WTC11 (cell line): ENCODE results near the gene DCLK2. TPM values are rescaled to one million over a fixed set of nuclear protein-coding genes. Genes with fewer than 3 reads are reported as not detected.

Experiments
- ATAC-seq: fragments of 200-7000 bp; cut with Tn5 transposase; 2 replicates; pipeline ENCODE4 v1.10.0; 2021; ENCODE audit warnings: mild to moderate bottlenecking, moderate library complexity
- CTCF ChIA-PET: fragments of 300-600 bp; sonication (Branson Sonifier 250); formaldehyde crosslinking; loops from one replicate; lab custom pipeline; 2021; ENCODE audit warnings: antibody characterized with exemption; lab: Charles Lee
- POLR2A ChIA-PET: fragments of 350-600 bp; sonication (Branson Sonifier 250); formaldehyde crosslinking; loops from one replicate; lab custom pipeline; 2021; ENCODE audit warnings: antibody characterized with exemption; lab: Charles Lee
- DNase-seq: peaks from one replicate; pipeline ENCODE4 v3.0.0; 2021; ENCODE audit warnings: low spot score
- H3K27ac Mint-ChIP-seq: 2 replicates; pipeline ENCODE4 v1.8.0; 2021; ENCODE audit warnings: mixed read lengths
- H3K27me3 Mint-ChIP-seq: 2 replicates; pipeline ENCODE4 v1.8.0; 2021; ENCODE audit warnings: low read depth, mild to moderate bottlenecking, moderate library complexity, mixed read lengths
- H3K36me3 Mint-ChIP-seq: 2 replicates; pipeline ENCODE4 v1.8.0; 2021; ENCODE audit warnings: mixed read lengths
- H3K4me1 Mint-ChIP-seq: 2 replicates; pipeline ENCODE4 v1.8.0; 2022; ENCODE audit warnings: mixed read lengths
- H3K4me3 Mint-ChIP-seq: 2 replicates; pipeline ENCODE4 v1.8.0; 2021; ENCODE audit warnings: mild to moderate bottlenecking, moderate library complexity, mixed read lengths
- H3K9me3 Mint-ChIP-seq: 2 replicates; pipeline ENCODE4 v1.8.0; 2021; ENCODE audit warnings: mixed read lengths
- ATF1 ChIP-seq: sonication (generic); formaldehyde crosslinking; IDR thresholded peaks from 2 replicates; pipeline ENCODE4 v1.8.1; 2023; ENCODE audit warnings: mild to moderate bottlenecking, moderate library complexity, missing genetic modification reagents
- CBFB ChIP-seq: sonication (generic); formaldehyde crosslinking; IDR thresholded peaks from 2 replicates; pipeline ENCODE4 v1.8.1; 2022; ENCODE audit warnings: mild to moderate bottlenecking, low read depth, missing genetic modification reagents
- CREB1 ChIP-seq: sonication (generic); formaldehyde crosslinking; IDR thresholded peaks from 2 replicates; pipeline ENCODE4 v1.8.0; 2023; ENCODE audit warnings: mild to moderate bottlenecking, missing genetic modification reagents
- FOXJ3 ChIP-seq: sonication (generic); formaldehyde crosslinking; IDR thresholded peaks from 2 replicates; pipeline ENCODE4 v1.9.0; 2021; ENCODE audit warnings: missing genetic modification reagents, mild to moderate bottlenecking, borderline replicate concordance
- FOXK1 ChIP-seq: sonication (generic); formaldehyde crosslinking; IDR thresholded peaks from 2 replicates; pipeline ENCODE4 v1.8.0; 2022; ENCODE audit warnings: mild to moderate bottlenecking, moderate library complexity, missing genetic modification reagents
- GABPB1 ChIP-seq: sonication (generic); formaldehyde crosslinking; IDR thresholded peaks from 2 replicates; pipeline ENCODE4 v1.8.1; 2023; ENCODE audit warnings: mild to moderate bottlenecking, missing genetic modification reagents
- HMGA2 ChIP-seq: fragments of 250-450 bp; sonication (Bioruptor Pico); IDR thresholded peaks from 2 replicates; pipeline ENCODE4 v1.4.0; 2021; ENCODE audit warnings: mild to moderate bottlenecking, moderate library complexity
- IRF2 ChIP-seq: sonication (generic); formaldehyde crosslinking; IDR thresholded peaks from 2 replicates; pipeline ENCODE4 v1.8.0; 2022; ENCODE audit warnings: low read depth, missing genetic modification reagents, borderline replicate concordance
- JUN ChIP-seq: sonication (generic); formaldehyde crosslinking; IDR thresholded peaks from 2 replicates; pipeline ENCODE4 v1.8.0; 2023; ENCODE audit warnings: mild to moderate bottlenecking, missing genetic modification reagents
- KAT7 ChIP-seq: sonication (generic); formaldehyde crosslinking; IDR thresholded peaks from 2 replicates; pipeline ENCODE4 v1.8.1; 2023; ENCODE audit warnings: missing genetic modification reagents, mild to moderate bottlenecking, borderline replicate concordance
- NR2C2 ChIP-seq: sonication (generic); formaldehyde crosslinking; IDR thresholded peaks from 2 replicates; pipeline ENCODE4 v1.8.0; 2022; ENCODE audit warnings: mild to moderate bottlenecking, missing genetic modification reagents
- OVOL2 ChIP-seq: fragments of 250-450 bp; sonication (Bioruptor Pico); IDR thresholded peaks from 2 replicates; pipeline ENCODE4 v1.9.0; 2021; ENCODE audit warnings: mild to moderate bottlenecking, borderline replicate concordance
- PRRX2 ChIP-seq: fragments of 250-450 bp; sonication (Bioruptor Pico); IDR thresholded peaks from 2 replicates; pipeline ENCODE4 v1.8.0; 2021; ENCODE audit warnings: mild to moderate bottlenecking
- SP1 ChIP-seq: sonication (generic); formaldehyde crosslinking; conservative IDR thresholded peaks from 2 replicates; pipeline ENCODE4 v1.8.1; 2022; ENCODE audit warnings: missing genetic modification reagents
- ZNF121 ChIP-seq: sonication (generic); formaldehyde crosslinking; IDR thresholded peaks from 2 replicates; pipeline ENCODE4 v1.8.0; 2023; ENCODE audit warnings: missing genetic modification reagents
- ZNF232 ChIP-seq: sonication (generic); formaldehyde crosslinking; IDR thresholded peaks from 2 replicates; pipeline ENCODE4 v1.8.0; 2022; ENCODE audit warnings: mild to moderate bottlenecking, missing genetic modification reagents
- total RNA-seq: library from RNA; stranded (reverse); gene quantifications from 3 replicates; pipeline ENCODE4 v1.2.3, GENCODE V29; 2021
- TF ChIP-seq, protein P1 (sequence below): sonication (generic); formaldehyde crosslinking; IDR thresholded peaks from 2 replicates; pipeline ENCODE4 v1.8.0; 2023; ENCODE audit warnings: missing genetic modification reagents, mild to moderate bottlenecking, borderline replicate concordance
- TF ChIP-seq, protein P2 (sequence below): fragments of 200-600 bp; IDR thresholded peaks from 2 replicates; pipeline ENCODE4 v1.8.0; 2022; ENCODE audit warnings: antibody characterized with exemption
- TF ChIP-seq, protein P3 (sequence below): sonication (generic); formaldehyde crosslinking; IDR thresholded peaks from 2 replicates; pipeline ENCODE4 v1.8.0; 2022; ENCODE audit warnings: mild to moderate bottlenecking, missing genetic modification reagents
- TF ChIP-seq, protein P4 (sequence below): sonication (generic); formaldehyde crosslinking; IDR thresholded peaks from 2 replicates; pipeline ENCODE4 v1.8.1; 2022; ENCODE audit warnings: mild to moderate bottlenecking, moderate library complexity, missing genetic modification reagents
- TF ChIP-seq, protein P5 (sequence below): sonication (generic); formaldehyde crosslinking; conservative IDR thresholded peaks from 2 replicates; pipeline ENCODE4 v1.8.1; 2023; ENCODE audit warnings: mild to moderate bottlenecking, low read depth, missing genetic modification reagents, moderate library complexity
- TF ChIP-seq, protein P6 (sequence below): sonication (generic); formaldehyde crosslinking; IDR thresholded peaks from 2 replicates; pipeline ENCODE4 v1.8.1; 2023; ENCODE audit warnings: mild to moderate bottlenecking, missing genetic modification reagents
- TF ChIP-seq, protein P7 (sequence below): sonication (generic); formaldehyde crosslinking; conservative IDR thresholded peaks from 2 replicates; pipeline ENCODE4 v1.8.1; 2022; ENCODE audit warnings: mild to moderate bottlenecking, missing genetic modification reagents
- TF ChIP-seq, protein P8 (sequence below): sonication (generic); formaldehyde crosslinking; IDR thresholded peaks from 2 replicates; pipeline ENCODE4 v1.8.1; 2022; ENCODE audit warnings: missing genetic modification reagents, borderline replicate concordance

The DCLK2 gene
- total RNA-seq, 1 experiment from 2014 or later = 0.17 TPM

DNA sequence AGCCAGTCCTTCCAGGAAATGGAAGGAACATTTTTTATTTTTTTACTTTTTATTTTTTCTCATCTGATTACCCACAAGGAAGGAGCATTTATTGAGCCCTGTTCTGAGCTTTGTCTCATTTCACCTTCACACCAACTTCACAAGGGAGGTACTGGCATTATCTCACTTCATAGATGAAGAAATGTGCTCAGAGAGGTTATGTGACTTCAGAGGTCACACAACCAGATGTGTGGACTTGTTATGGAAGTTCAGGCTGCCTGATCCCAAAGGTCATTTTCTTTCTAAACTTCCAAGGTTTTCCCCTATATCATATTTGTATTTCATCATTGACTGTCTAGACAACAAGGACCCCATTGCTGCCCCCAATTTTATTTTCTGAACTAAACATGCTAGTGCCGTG lies 160.3 kb downstream of the DCLK2 start:
- ChIA-PET CTCF (no interaction called here), POLR2A (no interaction called here)
- H3K36me3 Mint-ChIP-seq = no peaks in the 10 kb centered on the region
- H3K27me3 Mint-ChIP-seq = no peaks in the 10 kb centered on the region
- H3K27ac Mint-ChIP-seq = no peak overlapping the region
- H3K9me3 Mint-ChIP-seq = no peaks in the 10 kb centered on the region
- TF ChIP-seq SP1 (CRISPR knock-in tag) (no peak), JUN (no peak), ZNF232 (CRISPR knock-in tag) (no peak), PRRX2 (no peak), IRF2 (CRISPR knock-in tag) (no peak), KAT7 (CRISPR knock-in tag) (no peak), CBFB (CRISPR knock-in tag) (no peak), ATF1 (no peak), OVOL2 (CRISPR knock-in tag) (no peak), NR2C2 (CRISPR knock-in tag) (no peak), HMGA2 (no peak)
- TF ChIP-seq, protein P1, sequence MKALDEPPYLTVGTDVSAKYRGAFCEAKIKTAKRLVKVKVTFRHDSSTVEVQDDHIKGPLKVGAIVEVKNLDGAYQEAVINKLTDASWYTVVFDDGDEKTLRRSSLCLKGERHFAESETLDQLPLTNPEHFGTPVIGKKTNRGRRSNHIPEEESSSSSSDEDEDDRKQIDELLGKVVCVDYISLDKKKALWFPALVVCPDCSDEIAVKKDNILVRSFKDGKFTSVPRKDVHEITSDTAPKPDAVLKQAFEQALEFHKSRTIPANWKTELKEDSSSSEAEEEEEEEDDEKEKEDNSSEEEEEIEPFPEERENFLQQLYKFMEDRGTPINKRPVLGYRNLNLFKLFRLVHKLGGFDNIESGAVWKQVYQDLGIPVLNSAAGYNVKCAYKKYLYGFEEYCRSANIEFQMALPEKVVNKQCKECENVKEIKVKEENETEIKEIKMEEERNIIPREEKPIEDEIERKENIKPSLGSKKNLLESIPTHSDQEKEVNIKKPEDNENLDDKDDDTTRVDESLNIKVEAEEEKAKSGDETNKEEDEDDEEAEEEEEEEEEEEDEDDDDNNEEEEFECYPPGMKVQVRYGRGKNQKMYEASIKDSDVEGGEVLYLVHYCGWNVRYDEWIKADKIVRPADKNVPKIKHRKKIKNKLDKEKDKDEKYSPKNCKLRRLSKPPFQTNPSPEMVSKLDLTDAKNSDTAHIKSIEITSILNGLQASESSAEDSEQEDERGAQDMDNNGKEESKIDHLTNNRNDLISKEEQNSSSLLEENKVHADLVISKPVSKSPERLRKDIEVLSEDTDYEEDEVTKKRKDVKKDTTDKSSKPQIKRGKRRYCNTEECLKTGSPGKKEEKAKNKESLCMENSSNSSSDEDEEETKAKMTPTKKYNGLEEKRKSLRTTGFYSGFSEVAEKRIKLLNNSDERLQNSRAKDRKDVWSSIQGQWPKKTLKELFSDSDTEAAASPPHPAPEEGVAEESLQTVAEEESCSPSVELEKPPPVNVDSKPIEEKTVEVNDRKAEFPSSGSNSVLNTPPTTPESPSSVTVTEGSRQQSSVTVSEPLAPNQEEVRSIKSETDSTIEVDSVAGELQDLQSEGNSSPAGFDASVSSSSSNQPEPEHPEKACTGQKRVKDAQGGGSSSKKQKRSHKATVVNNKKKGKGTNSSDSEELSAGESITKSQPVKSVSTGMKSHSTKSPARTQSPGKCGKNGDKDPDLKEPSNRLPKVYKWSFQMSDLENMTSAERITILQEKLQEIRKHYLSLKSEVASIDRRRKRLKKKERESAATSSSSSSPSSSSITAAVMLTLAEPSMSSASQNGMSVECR = no peak
- TF ChIP-seq, protein P2, sequence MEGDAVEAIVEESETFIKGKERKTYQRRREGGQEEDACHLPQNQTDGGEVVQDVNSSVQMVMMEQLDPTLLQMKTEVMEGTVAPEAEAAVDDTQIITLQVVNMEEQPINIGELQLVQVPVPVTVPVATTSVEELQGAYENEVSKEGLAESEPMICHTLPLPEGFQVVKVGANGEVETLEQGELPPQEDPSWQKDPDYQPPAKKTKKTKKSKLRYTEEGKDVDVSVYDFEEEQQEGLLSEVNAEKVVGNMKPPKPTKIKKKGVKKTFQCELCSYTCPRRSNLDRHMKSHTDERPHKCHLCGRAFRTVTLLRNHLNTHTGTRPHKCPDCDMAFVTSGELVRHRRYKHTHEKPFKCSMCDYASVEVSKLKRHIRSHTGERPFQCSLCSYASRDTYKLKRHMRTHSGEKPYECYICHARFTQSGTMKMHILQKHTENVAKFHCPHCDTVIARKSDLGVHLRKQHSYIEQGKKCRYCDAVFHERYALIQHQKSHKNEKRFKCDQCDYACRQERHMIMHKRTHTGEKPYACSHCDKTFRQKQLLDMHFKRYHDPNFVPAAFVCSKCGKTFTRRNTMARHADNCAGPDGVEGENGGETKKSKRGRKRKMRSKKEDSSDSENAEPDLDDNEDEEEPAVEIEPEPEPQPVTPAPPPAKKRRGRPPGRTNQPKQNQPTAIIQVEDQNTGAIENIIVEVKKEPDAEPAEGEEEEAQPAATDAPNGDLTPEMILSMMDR = no peak
- TF ChIP-seq, protein P3, sequence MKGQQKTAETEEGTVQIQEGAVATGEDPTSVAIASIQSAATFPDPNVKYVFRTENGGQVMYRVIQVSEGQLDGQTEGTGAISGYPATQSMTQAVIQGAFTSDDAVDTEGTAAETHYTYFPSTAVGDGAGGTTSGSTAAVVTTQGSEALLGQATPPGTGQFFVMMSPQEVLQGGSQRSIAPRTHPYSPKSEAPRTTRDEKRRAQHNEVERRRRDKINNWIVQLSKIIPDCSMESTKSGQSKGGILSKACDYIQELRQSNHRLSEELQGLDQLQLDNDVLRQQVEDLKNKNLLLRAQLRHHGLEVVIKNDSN (CRISPR knock-in tag) = no peak
- TF ChIP-seq, protein P4, sequence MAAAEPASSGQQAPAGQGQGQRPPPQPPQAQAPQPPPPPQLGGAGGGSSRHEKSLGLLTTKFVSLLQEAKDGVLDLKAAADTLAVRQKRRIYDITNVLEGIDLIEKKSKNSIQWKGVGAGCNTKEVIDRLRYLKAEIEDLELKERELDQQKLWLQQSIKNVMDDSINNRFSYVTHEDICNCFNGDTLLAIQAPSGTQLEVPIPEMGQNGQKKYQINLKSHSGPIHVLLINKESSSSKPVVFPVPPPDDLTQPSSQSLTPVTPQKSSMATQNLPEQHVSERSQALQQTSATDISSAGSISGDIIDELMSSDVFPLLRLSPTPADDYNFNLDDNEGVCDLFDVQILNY (CRISPR knock-in tag) = no peak
- TF ChIP-seq, protein P5, sequence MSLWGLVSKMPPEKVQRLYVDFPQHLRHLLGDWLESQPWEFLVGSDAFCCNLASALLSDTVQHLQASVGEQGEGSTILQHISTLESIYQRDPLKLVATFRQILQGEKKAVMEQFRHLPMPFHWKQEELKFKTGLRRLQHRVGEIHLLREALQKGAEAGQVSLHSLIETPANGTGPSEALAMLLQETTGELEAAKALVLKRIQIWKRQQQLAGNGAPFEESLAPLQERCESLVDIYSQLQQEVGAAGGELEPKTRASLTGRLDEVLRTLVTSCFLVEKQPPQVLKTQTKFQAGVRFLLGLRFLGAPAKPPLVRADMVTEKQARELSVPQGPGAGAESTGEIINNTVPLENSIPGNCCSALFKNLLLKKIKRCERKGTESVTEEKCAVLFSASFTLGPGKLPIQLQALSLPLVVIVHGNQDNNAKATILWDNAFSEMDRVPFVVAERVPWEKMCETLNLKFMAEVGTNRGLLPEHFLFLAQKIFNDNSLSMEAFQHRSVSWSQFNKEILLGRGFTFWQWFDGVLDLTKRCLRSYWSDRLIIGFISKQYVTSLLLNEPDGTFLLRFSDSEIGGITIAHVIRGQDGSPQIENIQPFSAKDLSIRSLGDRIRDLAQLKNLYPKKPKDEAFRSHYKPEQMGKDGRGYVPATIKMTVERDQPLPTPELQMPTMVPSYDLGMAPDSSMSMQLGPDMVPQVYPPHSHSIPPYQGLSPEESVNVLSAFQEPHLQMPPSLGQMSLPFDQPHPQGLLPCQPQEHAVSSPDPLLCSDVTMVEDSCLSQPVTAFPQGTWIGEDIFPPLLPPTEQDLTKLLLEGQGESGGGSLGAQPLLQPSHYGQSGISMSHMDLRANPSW (CRISPR knock-in tag) = no peak
- TF ChIP-seq, all 79 proteins: peak for 0
- Mint-ChIP-seq H3K4me1 (peaks cover 31% of the 10 kb centered on the region), H3K4me3 (no peak overlapping the region)
- DNase-seq (no peak), ATAC-seq (no peak)

DNA sequence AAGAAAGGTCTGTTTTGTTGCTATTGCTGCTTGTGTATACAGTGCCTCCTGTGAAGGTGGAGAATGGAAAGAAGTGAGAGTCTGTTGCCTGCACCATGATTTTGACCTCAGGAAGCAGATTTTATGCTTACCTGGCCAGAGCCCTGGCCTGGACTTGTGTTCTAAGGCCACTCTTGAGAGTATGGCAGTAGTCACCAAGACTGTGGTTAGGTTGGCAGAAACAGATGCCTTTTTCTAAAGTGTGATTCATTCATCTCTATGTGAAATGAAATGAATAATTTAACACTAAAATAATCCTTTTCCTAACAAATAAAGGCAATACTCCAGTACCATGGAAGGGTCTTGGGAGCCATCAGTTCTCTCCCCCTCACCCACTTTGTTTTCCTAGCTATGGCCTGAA lies 161.8 kb downstream of the DCLK2 start:
- H3K27ac Mint-ChIP-seq = no peak overlapping the region
- no peak for DNase-seq
- peaks cover 42% of the 10 kb centered on the region for H3K4me1 Mint-ChIP-seq
- no peak overlapping the region for H3K4me3 Mint-ChIP-seq
- H3K36me3 Mint-ChIP-seq = no peaks in the 10 kb centered on the region
- H3K27me3 Mint-ChIP-seq = no peaks in the 10 kb centered on the region
- ChIA-PET CTCF (no interaction called here), POLR2A (no interaction called here)
- no peaks in the 10 kb centered on the region for H3K9me3 Mint-ChIP-seq
- ATAC-seq = no peak
- TF ChIP-seq FOXK1 (no peak), CREB1 (CRISPR knock-in tag) (no peak), GABPB1 (CRISPR knock-in tag) (no peak), ZNF121 (CRISPR knock-in tag) (no peak), FOXJ3 (CRISPR knock-in tag) (no peak)
- TF ChIP-seq, protein P6, sequence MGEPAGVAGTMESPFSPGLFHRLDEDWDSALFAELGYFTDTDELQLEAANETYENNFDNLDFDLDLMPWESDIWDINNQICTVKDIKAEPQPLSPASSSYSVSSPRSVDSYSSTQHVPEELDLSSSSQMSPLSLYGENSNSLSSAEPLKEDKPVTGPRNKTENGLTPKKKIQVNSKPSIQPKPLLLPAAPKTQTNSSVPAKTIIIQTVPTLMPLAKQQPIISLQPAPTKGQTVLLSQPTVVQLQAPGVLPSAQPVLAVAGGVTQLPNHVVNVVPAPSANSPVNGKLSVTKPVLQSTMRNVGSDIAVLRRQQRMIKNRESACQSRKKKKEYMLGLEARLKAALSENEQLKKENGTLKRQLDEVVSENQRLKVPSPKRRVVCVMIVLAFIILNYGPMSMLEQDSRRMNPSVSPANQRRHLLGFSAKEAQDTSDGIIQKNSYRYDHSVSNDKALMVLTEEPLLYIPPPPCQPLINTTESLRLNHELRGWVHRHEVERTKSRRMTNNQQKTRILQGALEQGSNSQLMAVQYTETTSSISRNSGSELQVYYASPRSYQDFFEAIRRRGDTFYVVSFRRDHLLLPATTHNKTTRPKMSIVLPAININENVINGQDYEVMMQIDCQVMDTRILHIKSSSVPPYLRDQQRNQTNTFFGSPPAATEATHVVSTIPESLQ (CRISPR knock-in tag) = no peak
- TF ChIP-seq, protein P7, sequence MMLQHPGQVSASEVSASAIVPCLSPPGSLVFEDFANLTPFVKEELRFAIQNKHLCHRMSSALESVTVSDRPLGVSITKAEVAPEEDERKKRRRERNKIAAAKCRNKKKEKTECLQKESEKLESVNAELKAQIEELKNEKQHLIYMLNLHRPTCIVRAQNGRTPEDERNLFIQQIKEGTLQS (CRISPR knock-in tag) = no peak
- TF ChIP-seq, protein P8, sequence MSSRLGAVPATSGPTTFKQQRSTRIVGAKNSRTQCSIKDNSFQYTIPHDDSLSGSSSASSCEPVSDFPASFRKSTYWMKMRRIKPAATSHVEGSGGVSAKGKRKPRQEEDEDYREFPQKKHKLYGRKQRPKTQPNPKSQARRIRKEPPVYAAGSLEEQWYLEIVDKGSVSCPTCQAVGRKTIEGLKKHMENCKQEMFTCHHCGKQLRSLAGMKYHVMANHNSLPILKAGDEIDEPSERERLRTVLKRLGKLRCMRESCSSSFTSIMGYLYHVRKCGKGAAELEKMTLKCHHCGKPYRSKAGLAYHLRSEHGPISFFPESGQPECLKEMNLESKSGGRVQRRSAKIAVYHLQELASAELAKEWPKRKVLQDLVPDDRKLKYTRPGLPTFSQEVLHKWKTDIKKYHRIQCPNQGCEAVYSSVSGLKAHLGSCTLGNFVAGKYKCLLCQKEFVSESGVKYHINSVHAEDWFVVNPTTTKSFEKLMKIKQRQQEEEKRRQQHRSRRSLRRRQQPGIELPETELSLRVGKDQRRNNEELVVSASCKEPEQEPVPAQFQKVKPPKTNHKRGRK (CRISPR knock-in tag) = no peak
